ENCODE data around the gene CASTOR1.
A peak's percentile ranks its signal among the peaks of the same experiment; 100 is the strongest.

CASTOR1 gene

GRCh38 chr22:30284172-30284571 lies 5.1 kb downstream of the CASTOR1 start:
- DNase-seq: no peak

GRCh38 chr22:30283342-30283741 lies 6.0 kb downstream of the CASTOR1 start:
- no peak for DNase-seq

GRCh38 chr22:30282616-30283046 lies 6.7 kb downstream of the CASTOR1 start:
- no peak for DNase-seq

- DNase-seq: no peak
Measured at GRCh38 chr22:30280505-30280904, 8.8 kb downstream of the CASTOR1 start.

- no peak for DNase-seq
Measured at GRCh38 chr22:30279932-30280331, 9.4 kb downstream of the CASTOR1 start.

GRCh38 chr22:30279046-30279788 lies 10.1 kb downstream of the CASTOR1 start:
- no peak for DNase-seq

- DNase-seq: no peak
Measured at GRCh38 chr22:30277547-30278344, 11.6 kb downstream of the CASTOR1 start.

- no peak for DNase-seq
Measured at GRCh38 chr22:30276039-30276438, 13.3 kb downstream of the CASTOR1 start.

- no peak for DNase-seq
Measured at GRCh38 chr22:30275625-30276024, 13.7 kb downstream of the CASTOR1 start.

GRCh38 chr22:30274437-30274812 lies 14.9 kb downstream of the CASTOR1 start:
- no peak for DNase-seq

GRCh38 chr22:30273711-30274436 lies 15.4 kb downstream of the CASTOR1 start:
- no peak for DNase-seq

GRCh38 chr22:30272781-30273601 lies 16.3 kb downstream of the CASTOR1 start:
- no peak for DNase-seq

- no peak for DNase-seq
Measured at GRCh38 chr22:30270832-30271231, 18.5 kb downstream of the CASTOR1 start.

GRCh38 chr22:30268331-30268730 lies 21.0 kb downstream of the CASTOR1 start:
- no peak for DNase-seq

- peak; percentile 54 to 61 for DNase-seq
Measured at GRCh38 chr22:30267382-30268302, 21.7 kb downstream of the CASTOR1 start.

- peak; percentile 67 to 80 for DNase-seq
Measured at GRCh38 chr22:30266445-30267381, 22.6 kb downstream of the CASTOR1 start, which contains the start of gene OSM. TSS of gene OSM (minus strand) at chr22:30266851. CDS start at chr22:30266799, 52 bp downstream.

GRCh38 chr22:30265823-30266444 lies 23.4 kb downstream of the CASTOR1 start:
- DNase-seq: peak; percentile 86 to 87

GRCh38 chr22:30265131-30265720 lies 24.1 kb downstream of the CASTOR1 start:
- DNase-seq: peak in 1 of 2 donors; percentile 17

- DNase-seq: no peak
Measured at GRCh38 chr22:30263883-30264282, 25.4 kb downstream of the CASTOR1 start.

Measured in stimulated activated CD4-positive, alpha-beta T cell treated with anti-CD3 and anti-CD28 coated beads, Interleukin-2, amount 100 ng/mL, for 24 hours (primary cell).